Measurements from ENCODE around the gene MTF1.
A peak's percentile ranks its signal among the peaks of the same experiment; 100 is the strongest.

MTF1 gene

DNA sequence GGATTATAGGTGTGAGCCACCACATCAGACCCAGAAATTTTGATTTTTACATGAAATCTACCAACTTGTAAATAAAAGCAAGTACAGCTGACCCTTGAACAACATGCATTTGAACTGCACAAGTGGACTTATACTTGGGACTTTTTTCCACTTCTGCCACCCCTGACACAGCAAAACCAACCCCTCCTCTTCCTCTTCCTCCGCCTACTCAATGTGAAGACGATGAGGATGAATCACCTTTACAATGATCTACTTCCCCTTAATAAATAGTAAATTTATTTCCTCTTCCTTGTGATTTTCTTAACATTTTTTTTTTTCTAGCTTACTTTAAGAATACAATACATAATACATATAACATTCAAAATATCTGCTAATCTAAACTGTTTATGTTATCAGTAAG lies 33.9 kb downstream of the MTF1 start:
- no peak for DNase-seq

DNA sequence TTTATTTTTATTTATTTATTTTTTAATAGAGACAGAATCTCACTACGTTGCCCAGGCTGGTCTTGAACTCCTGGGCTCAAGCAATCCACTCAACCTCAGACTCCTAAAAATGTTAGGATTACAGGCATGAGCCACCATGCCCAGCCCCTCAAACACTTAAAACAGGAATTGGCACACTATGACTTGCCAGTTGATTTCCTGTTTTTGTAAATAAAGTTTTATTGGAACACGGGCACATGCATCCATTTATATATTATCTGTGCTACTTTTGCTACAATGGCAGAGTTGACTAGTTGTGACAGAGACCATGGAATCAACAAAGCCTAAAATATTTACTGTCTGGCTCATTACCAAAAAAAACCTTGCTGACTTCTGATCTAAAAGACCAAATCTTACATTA lies 35.4 kb downstream of the MTF1 start:
- DNase-seq, result no peak

- DNase-seq, result no peak
These were observed 36.2 kb downstream of the MTF1 start for GRCh38 chr1:37822906-37823815.

GRCh38 chr1:37821481-37821880 lies 37.9 kb downstream of the MTF1 start:
- DNase-seq, result no peak

DNA sequence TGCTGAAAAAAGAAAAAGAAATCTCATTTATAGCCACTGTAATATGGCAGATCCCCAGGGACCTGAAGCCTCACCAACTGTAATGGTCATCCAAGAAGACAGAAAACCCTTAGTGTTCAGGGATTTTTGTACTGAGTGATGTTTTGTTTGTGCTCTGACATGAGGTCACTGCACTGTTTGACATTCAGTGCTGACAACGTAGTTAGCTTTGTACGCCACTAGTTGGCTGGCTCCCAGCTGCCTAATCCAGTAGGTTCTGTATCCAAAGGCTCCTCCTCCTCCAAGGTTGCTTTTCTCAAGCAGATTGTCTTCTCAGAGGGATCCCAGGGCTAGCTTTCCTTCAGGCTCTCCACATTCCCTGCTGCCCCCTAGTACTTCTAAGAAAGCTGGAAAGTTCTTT lies 41.9 kb downstream of the MTF1 start:
- DNase-seq, result no peak

DNA sequence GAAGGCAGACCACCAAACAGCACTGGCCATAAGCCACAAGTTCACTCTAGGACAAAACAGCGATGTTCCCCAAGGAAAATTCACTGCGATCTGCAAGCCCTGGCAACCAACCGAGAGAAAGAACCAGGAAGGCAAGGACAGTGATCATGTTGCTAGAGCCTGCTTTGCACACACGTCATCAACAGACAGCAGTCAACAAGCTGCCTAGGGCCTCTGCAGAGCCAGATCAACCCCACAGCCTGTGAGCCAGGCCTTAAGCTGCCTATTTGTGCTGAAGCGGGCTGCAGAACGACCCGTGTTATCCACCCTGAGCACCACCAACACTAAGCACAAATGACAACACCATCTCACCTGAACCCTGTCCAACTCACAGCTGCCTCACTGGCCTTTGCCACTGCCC lies 45.1 kb downstream of the MTF1 start:
- DNase-seq, result no peak

- no peak for DNase-seq
These were observed 45.8 kb downstream of the MTF1 start for GRCh38 chr1:37813529-37814145.

DNA sequence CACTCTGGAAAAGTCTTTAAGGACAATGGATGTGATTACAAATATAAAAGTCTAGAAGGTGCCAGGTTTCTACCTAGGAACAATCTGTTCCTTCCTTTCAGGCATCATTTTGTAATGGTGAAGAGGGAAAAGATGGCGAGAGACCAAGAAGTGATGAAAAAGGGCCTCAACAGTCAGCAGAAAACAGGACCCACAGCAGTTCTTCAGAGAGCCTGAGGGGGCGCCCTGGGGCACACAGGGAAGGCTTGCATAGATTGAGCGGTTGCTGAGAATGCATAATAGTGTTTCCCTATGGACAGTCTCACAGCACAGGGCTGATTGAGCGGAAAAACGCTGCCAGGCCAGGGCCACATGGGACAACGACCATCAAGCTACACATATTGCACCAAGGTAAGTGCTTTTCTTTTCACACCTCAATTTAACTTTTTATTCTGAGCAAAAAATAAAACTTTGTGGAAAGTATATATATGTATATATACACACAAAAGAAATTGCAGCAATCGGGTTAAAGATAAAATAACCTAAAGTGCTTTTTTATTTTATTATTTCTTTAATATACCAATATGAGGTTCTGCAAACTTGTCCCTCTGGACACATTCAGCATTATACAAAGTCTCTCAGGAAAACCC lies 48.3 kb downstream of the MTF1 start:
- peak; percentile 41 for DNase-seq

DNA sequence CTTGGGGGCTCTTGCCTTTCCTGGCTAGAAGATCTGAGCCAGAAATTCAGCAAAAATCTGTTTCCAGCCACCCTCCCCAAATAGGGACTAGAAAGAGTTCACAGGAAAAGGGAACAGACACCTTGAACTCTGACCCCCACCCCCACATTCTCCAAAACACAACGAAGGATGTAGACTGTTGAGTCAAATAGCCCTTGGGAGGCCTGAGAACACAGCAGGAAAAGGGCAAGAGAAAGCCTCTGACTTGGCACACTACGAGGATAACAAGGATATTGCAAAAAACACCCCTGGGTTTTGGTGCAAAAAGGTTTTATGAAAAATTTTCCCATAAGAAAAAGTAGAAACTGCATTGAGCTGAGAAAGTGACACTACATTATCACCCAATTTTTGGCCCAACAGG lies 49.5 kb downstream of the MTF1 start:
- no peak for DNase-seq

GRCh38 chr1:37808369-37809319 lies 50.7 kb downstream of the MTF1 start:
- DNase-seq, result peak; percentile 66

- peak; percentile 79 for DNase-seq
These were observed 51.6 kb downstream of the MTF1 start, which contains the start of the genes C1orf122 and YRDC for GRCh38 chr1:37807555-37808368. Gene C1orf122, plus strand, starts transcription at chr1:37807790. Its CDS starts 615 bp downstream, at chr1:37808405. Gene YRDC, minus strand, starts transcription at chr1:37808208. Its CDS starts 28 bp downstream, at chr1:37808180.

DNA sequence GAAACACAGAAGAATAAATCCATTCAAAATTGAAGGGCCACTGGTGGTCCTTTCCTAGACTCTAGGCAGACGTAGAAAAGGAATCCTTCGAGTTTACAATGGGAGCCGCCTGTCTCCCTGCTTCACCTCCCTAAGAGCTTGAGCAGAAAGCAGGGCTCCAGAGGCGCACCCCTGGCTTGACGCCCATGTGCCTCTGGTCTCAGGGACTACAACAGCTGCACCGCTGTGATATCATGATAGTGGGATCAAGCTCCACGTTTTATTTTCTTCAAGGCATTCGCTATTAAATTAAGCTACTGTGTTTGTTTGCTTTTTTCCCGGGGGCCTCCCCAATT lies 52.2 kb downstream of the MTF1 start:
- DNase-seq, result no peak

- DNase-seq, result no peak
These were observed 57.0 kb downstream of the MTF1 start for GRCh38 chr1:37802439-37802838.

DNA sequence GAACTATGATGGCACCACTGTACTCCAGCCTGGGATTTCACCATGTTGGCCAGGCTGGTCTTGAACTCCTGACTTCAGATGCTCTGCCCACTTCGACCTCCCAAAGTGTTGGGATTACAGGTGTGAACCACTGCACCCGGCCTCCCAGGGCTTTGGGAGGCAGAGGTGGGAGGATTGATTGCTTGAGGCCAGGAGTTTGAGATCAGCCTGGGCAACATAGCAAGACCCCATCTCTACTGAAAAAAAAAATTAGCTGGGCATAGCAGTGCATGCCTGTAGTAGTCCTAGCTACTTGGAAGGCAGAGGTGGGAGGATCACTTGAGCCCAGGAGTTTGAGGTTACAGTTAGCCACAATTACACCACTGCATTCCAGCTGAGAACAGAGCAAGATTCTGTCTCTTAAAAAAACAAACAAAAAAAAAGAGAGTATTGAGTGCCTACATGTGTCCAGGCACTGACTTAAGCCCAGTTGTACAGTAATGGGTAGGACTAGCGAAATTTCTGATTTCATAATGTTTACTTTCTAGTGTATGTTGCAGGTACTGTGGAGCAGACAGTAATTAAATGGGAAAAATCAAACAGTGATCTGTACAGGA lies 61.5 kb downstream of the MTF1 start:
- no peak for DNase-seq

- DNase-seq, result no peak
These were observed 63.9 kb downstream of the MTF1 start for GRCh38 chr1:37795340-37796125.

DNA sequence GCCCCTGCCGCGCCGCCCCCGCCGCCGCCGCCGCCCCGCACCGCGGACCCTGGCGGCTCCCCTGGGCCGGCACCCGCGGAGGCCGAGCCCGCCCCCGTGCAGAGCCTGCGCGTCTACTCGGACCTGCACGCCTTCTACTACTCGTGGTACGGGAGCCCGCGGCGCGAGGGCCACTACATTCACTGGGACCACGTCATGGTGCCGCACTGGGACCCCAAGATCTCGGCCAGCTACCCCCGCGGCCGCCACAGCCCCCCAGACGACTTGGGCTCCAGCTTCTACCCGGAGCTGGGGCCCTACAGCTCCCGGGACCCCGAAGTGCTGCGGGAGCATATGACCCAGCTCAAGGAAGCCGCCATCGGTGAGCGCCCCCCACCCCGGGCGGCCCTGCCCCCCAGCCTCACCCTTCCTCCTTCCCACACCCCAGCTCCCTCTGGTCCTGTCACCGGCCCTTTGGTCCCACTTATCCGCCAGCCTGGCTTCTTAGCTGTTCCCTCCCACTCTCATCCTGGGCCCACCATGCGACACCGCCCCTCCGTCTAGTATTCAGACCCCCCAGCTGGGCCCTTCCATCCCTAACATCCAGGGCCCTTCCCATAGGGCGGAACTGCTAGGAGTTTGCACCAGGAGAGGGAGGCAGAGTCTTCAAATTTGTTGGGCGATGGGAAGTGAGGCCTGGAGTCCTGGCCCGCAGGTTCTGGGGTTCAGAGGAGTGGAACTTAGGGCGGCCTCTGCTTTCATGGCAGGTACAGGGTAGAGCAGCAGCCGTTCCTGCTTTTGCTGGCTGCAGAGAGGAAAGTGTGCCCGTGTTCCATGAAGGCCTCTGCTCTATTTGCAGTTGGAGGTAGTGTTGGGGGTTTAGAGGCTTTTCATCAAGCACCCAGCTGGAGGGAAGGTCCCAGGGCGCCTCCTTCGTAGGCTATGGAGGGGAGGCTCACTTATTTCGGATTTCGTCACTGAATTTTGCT lies 64.7 kb downstream of the MTF1 start:
- no peak for DNase-seq

DNA sequence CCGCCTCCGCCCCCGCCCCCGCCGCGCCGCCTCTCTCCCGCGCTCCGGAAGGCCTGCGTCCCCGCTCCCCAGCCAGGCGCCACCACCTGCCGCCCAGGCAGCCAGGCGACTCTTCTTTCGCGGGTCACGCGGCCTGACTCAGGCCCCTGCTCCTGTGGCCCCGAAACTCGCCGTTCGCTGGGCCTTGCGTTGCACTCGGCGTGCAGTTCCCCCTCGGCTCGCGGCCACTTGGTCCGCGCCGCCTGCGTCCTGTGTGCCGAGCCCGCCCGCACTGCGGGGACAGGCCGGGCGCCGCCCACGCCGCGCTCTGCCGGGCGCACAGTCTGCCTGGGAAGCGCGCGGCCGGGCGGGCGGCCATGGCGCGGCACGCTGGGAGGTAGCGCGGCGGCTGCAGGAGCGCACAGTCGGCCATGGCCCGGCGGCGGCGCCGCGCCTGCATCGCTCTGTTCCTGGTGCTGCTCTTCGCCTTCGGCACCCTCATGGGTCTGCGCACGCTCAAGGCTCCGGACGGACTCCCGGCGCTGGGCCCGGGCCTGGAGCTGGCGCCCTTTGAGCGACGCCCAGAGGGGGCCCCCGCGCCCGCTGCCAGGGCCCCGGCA lies 65.5 kb downstream of the MTF1 start, which contains the start of gene MANEAL:
Gene MANEAL, plus strand, starts transcription at position 75 of the 599 bp plus-strand sequence. Its CDS starts 336 bp downstream, at position 411.
- DNase-seq, result peak; percentile 24

DNA sequence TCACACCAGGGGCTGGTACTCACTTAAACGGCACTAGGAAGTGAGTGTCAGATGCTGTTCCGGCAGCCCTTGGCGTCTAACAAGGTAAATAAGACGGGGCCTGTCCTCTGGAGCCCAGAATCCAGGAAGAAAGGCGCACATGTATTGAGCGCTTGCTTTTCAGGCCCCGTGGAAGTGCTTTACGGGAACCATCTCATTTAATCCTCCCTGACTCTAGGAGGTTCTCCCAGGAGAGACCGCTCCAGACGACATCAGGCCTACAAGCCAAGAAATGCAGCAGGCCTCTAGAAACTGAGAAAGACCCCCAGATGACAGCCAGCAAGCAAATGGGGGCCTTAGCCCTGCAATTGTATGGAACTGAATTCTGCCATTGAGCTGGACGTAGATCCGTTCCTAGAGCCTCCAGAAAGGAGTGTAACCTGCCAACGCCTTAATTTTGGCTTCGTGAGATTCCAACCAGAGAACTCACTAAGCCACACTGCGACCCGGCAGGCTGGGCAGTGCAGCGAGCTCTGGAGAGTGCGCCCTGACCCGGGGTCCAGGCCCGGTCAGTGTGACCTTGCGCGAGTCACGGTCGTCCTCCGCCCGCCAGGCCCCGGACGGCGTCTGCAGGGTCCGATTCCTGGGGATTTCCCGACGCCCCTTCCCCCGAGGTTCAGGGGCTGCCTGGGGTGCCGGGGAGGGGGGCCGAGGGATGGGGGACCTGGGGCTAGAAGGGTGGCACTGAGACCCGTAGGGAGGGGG lies 66.3 kb downstream of the MTF1 start:
- DNase-seq, result no peak
